Spleen (tissue), 11 donors: ENCODE results near the gene CFAP45. TPM values are rescaled to one million over a fixed set of nuclear protein-coding genes. Genes with fewer than 3 reads are reported as not detected.

Experiments used
- DNase-seq: peaks from one replicate; pipeline ENCODE4 v3.0.0-alpha.2; 2020
- H3K27ac ChIP-seq, 8 donors: fragments of 200-600 bp; sonication (generic) in 7 of 8; 1 replicate in 4 of 8; 2 replicates in 4 of 8; pipeline versions ENCODE4 v1.5.0 to v1.8.0; 2016 to 2021; ENCODE audit warnings: inconsistent platforms in 4 of 8, mild to moderate bottlenecking in 4 of 8, moderate library complexity in 1 of 8
- H3K27me3 ChIP-seq, 7 donors: fragments of 200-600 bp; sonication (generic) in 6 of 7; replicated peaks in 1 of 7; 1 replicate in 4 of 7; 2 replicates in 3 of 7; pipeline versions ENCODE4 v1.5.0 to v1.8.0; 2016 to 2021; ENCODE audit warnings: inconsistent platforms in 3 of 7, mild to moderate bottlenecking in 1 of 7
- H3K36me3 ChIP-seq, 6 donors: fragments of 200-600 bp; sonication (generic) in 5 of 6; 1 replicate in 4 of 6; 2 replicates in 2 of 6; pipeline versions ENCODE4 v1.5.0 to v1.8.0; 2016 to 2021; ENCODE audit warnings: inconsistent platforms in 2 of 6
- H3K4me1 ChIP-seq, 6 donors: fragments of 200-600 bp; sonication (generic) in 5 of 6; 1 replicate in 3 of 6; 2 replicates in 3 of 6; pipeline versions ENCODE4 v1.5.0 to v1.8.0; 2016 to 2021; ENCODE audit warnings: inconsistent platforms in 3 of 6
- H3K4me3 ChIP-seq, 8 donors: fragments of 200-600 bp; sonication (generic) in 7 of 8; 1 replicate in 4 of 8; 2 replicates in 4 of 8; pipeline versions ENCODE4 v1.5.0 to v1.8.0; 2016 to 2021; ENCODE audit warnings: inconsistent platforms in 4 of 8, mild to moderate bottlenecking in 4 of 8, moderate library complexity in 2 of 8
- H3K9me3 ChIP-seq, 8 donors: fragments of 200-600 bp; sonication (generic) in 7 of 8; 1 replicate in 4 of 8; 2 replicates in 4 of 8; pipeline versions ENCODE4 v1.5.0 to v1.8.0; 2016 to 2021; ENCODE audit warnings: inconsistent platforms in 4 of 8
- CTCF ChIP-seq, 11 experiments: fragments of 200-600 bp in 7 of 11; fragments of 450-650 bp in 4 of 11; sonication (generic) in 4 of 11; IDR thresholded peaks in 8 of 11; conservative IDR thresholded peaks in 3 of 11; 1 replicate in 7 of 11; 2 replicates in 4 of 11; pipeline versions ENCODE4 v1.4.0 to v1.8.0; 2016 to 2021; ENCODE audit warnings: antibody characterized with exemption in 11 of 11, inconsistent platforms in 4 of 11, mild to moderate bottlenecking in 1 of 11
- POLR2A ChIP-seq, 3 donors: fragments of 450-650 bp; IDR thresholded peaks; one replicate each; pipeline ENCODE4 v1.5.1; 2017; ENCODE audit warnings: antibody characterized with exemption in 3 of 3, mild to moderate bottlenecking in 1 of 3
- POLR2AphosphoS5 ChIP-seq, 3 donors: sonication (generic); formaldehyde crosslinking; IDR thresholded peaks; one replicate each; pipeline ENCODE4 v1.5.1; 2017; ENCODE audit warnings: antibody characterized with exemption in 3 of 3
- WGBS, 5 donors: extraction: QIAGEN DNeasy Blood & Tissue Kit in 3 of 5; methylation state at CpG; one replicate each; pipeline versions ENCODE4 v1.1.5 to v1.1.7; 2013 to 2018; 5-methylcytosine and 5-hydroxymethylcytosine counted together
- intact Hi-C: fragments of 100-400 bp; cut with DNase I; formaldehyde crosslinking; loops from one replicate; pipeline ENCODE4 v1.15.0; 2023; ENCODE audit warnings: low total_unique reads
- polyA plus RNA-seq, 3 donors: library from polyadenylated mRNA; stranded (reverse); fragments of 200-250 nt; gene quantifications; one replicate each; pipeline ENCODE4 v1.2.1, GENCODE V29; 2013
- total RNA-seq, 7 donors: library from RNA; depleted of rRNA in 3 of 7; stranded (reverse); fragments of >200 nt in 3 of 7; fragmentation: NEBNext Ultra II Directional in 4 of 7; extraction: Animal tissue kit (Norgen Biotek cat#: 25700) in 4 of 7; gene quantifications; one replicate each; pipeline versions ENCODE4 v1.1.0 to v1.2.1, GENCODE V29; 2016 to 2021
- donor health status: healthy with polysubstance abuse.
- donor health status: DM: no; HTN: no; CAD: no; lungs with moderate emphysema.
- donor health status: DM: no; HTN: no; CAD: no.
- donor health status: Bipolar disorder and iron deficiency.
- donor health status: healthy.
- donor health status: DM: no; HTN: no; CAD: no.
- donor health status: DM: yes; HTN: yes; CAD: no.

Gene CFAP45
- total and polyA plus RNA-seq, 10 donors = 0.58 to 3.0 (median 1.9) TPM

DNA sequence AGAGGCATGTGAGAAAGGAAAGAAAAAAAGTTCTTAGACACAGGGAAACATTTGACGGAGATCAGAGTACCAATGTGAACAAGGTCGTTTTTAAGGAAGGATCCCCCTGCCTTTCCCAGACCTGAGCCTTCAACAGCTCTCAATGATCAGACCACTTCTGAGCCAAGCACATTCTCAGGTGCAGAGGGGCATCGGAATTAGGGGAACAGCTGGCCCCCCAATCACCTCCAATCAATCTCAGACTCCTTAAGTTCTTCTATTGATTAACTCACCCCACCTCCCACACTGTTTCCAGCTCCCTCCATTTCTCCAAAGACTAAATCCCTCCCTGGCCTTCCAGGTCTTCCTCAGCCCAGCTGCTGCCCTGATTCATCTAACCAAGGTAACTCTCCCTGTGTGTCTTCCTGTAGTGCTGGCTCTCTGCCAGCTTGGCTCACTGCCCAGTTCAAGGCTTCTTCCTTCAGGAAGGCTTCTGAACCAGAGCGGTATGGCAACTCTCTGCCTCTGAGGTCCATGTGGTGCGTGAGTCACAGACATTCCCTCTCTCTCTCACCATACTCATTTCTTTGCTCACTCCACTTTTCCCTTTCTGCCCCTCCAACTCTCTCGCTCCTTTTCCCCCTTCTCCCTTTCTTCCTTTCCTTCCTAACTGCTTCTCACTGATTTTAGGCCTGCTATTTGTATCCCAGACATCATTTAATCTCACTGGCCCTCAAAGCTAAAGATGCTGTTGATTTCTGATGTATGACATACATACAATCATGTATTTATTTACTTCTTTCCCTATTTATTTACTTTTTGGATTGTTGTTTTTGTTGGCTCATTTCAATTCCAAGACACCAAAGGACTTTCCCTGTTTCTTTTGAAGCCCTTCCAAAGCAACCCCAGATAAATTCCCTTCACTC, 18.1 kb downstream of the CFAP45 start:
- no peaks in the 10 kb centered on the region for H3K27me3 ChIP-seq
- H3K27ac ChIP-seq = peak overlapping the region in 1 of 8 donors; percentile 29
- DNase-seq = peak; percentile 83
- intact Hi-C loops = no loop called here
- TF ChIP-seq CTCF (IDR thresholded peaks at IDR 0.05 in 8 of 11, conservative IDR thresholded peaks at IDR 0.05 in 3 of 11) (no peak), POLR2AphosphoS5 (IDR thresholded peaks at IDR 0.05) (peak in 2 of 3 donors; percentile 41 to 63)
- WGBS, 5 donors = 55 to 71% (median 63%) methylated on average over 6 of the region's 6 CpGs
- peaks cover 0 to 36% (median 9%) of the 10 kb centered on the region in 6 donors for H3K4me1 ChIP-seq
- no peak overlapping the region for H3K4me3 ChIP-seq
- no peaks in the 10 kb centered on the region for H3K9me3 ChIP-seq
- H3K36me3 ChIP-seq = no peaks in the 10 kb centered on the region

DNA sequence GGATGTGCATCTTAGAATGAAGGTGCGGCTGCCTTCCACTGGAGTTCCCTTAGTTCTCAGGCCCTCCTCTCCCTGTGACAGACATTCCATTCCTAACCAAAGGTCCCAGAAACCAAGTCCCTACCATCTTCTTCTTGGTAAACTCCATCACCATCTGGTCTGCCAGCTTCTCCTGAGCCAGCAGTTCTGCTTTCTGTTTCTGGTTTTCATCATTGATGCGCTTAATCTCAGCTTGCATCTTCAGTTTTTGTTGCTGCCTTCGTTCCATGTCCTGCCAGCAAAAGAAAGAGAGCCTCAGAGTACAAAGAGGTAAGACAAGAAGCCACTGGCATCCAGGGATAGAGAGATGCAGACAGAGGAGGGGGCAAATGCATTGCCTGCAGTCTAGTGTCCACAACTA, 19.5 kb downstream of the CFAP45 start:
- H3K27me3 ChIP-seq = no peaks in the 10 kb centered on the region
- intact Hi-C loops = no loop called here
- WGBS, 5 donors = 63 to 81% (median 77%) methylated on average over 3 of the region's 3 CpGs
- TF ChIP-seq CTCF (IDR thresholded peaks at IDR 0.05 in 8 of 11, conservative IDR thresholded peaks at IDR 0.05 in 3 of 11) = no peak
- no peak for TF ChIP-seq POLR2AphosphoS5 (IDR thresholded peaks at IDR 0.05)
- no peak for TF ChIP-seq POLR2A (IDR thresholded peaks at IDR 0.05)
- no peak overlapping the region for H3K4me3 ChIP-seq
- H3K4me1 ChIP-seq = peaks cover 0 to 36% (median 9%) of the 10 kb centered on the region in 6 donors
- H3K9me3 ChIP-seq = no peaks in the 10 kb centered on the region
- H3K27ac ChIP-seq = peak overlapping the region in 4 of 8 donors; percentile 3 to 73 (median 20)
- H3K36me3 ChIP-seq = no peaks in the 10 kb centered on the region
- DNase-seq = no peak

- TF ChIP-seq POLR2A (IDR thresholded peaks at IDR 0.05) (no peak), CTCF (IDR thresholded peaks at IDR 0.05 in 8 of 11, conservative IDR thresholded peaks at IDR 0.05 in 3 of 11) (no peak), POLR2AphosphoS5 (IDR thresholded peaks at IDR 0.05) (no peak)
- Histone ChIP-seq H3K27ac (peak overlapping the region in 3 of 8 donors; percentile 3 to 73 (median 24)), H3K4me3 (no peak overlapping the region), H3K4me1 (peaks cover 0 to 36% (median 9%) of the 10 kb centered on the region in 6 donors), H3K9me3 (no peaks in the 10 kb centered on the region), H3K27me3 (no peaks in the 10 kb centered on the region), H3K36me3 (no peaks in the 10 kb centered on the region)
- WGBS, 5 donors = 46 to 67% (median 54%) methylated on average over 4 of the region's 4 CpGs
- no peak for DNase-seq
- intact Hi-C loops = no loop called here
Observed at GRCh38 chr1:159879977-159880376, 20.0 kb downstream of the CFAP45 start.

- WGBS, 5 donors = 87 to 94% (median 92%) methylated on average over 3 of the region's 3 CpGs
Observed at GRCh38 chr1:159879136-159879535, 20.8 kb downstream of the CFAP45 start.

More at GRCh38 chr1:159879136-159879535, 20.8 kb downstream of the CFAP45 start:
- Histone ChIP-seq H3K9me3 (no peaks in the 10 kb centered on the region), H3K27me3 (no peaks in the 10 kb centered on the region), H3K27ac (no peak overlapping the region), H3K4me3 (no peak overlapping the region), H3K36me3 (no peaks in the 10 kb centered on the region), H3K4me1 (peaks cover 0 to 36% (median 9%) of the 10 kb centered on the region in 6 donors)
- DNase-seq = no peak
- TF ChIP-seq POLR2AphosphoS5 (IDR thresholded peaks at IDR 0.05) = no peak
- no peak for TF ChIP-seq CTCF (IDR thresholded peaks at IDR 0.05 in 8 of 11, conservative IDR thresholded peaks at IDR 0.05 in 3 of 11)
- TF ChIP-seq POLR2A (IDR thresholded peaks at IDR 0.05) = no peak
- intact Hi-C loops = no loop called here
